ENCODE measurements around the gene WDR93. TPM values are rescaled to one million over a fixed set of nuclear protein-coding genes. Genes with fewer than 3 reads are reported as not detected.

Gene WDR93
- total RNA-seq, 4 donors from 2014 or later = 1.5 TPM; not detected in 3

GRCh38 chr15:89704411-89704810 lies 13.8 kb downstream of the WDR93 start:
- no peaks in the 10 kb centered on the region for H3K36me3 ChIP-seq
- TF ChIP-seq CTCF (IDR thresholded peaks at IDR 0.05) (no peak), POLR2A (IDR thresholded peaks at IDR 0.05) (no peak)
- no peak overlapping the region for H3K27ac ChIP-seq
- H3K4me3 ChIP-seq = no peak overlapping the region
- intact Hi-C loops (cut with DNase I; ENCODE audit: low total_unique reads) = no loop called here
- H3K9me3 ChIP-seq = no peaks in the 10 kb centered on the region
- no peak for DNase-seq
- H3K27me3 ChIP-seq = no peaks in the 10 kb centered on the region
- no peaks in the 10 kb centered on the region for H3K4me1 ChIP-seq

- Histone ChIP-seq H3K4me1 (no peaks in the 10 kb centered on the region), H3K9me3 (no peaks in the 10 kb centered on the region), H3K27ac (no peak overlapping the region), H3K27me3 (no peaks in the 10 kb centered on the region), H3K36me3 (no peaks in the 10 kb centered on the region), H3K4me3 (no peak overlapping the region)
- intact Hi-C loops (cut with DNase I; ENCODE audit: low total_unique reads) = no loop called here
- DNase-seq = no peak
- TF ChIP-seq CTCF (IDR thresholded peaks at IDR 0.05) (no peak), POLR2A (IDR thresholded peaks at IDR 0.05) (no peak)
Observed at GRCh38 chr15:89707577-89707976, 17.0 kb downstream of the WDR93 start.

DNA sequence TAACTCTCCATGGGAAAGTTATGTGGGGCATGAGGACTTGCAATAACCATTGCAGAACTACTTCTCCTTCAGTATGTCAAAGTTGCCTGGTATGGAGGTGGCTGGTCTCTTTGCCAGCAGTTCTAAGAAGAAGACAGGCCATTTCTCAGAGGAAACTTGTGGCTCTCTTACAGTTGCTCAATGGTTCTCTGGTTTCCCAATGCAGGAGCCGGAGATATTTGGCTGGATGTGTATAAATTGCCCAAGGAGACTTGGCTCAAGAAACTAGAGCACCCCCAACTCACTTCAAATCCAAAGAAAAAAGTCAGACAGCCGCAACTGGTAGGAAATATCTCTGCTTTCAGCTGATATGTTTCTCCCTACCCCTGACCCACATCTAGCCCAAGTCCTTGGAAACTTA lies 24.2 kb downstream of the WDR93 start:
- H3K9me3 ChIP-seq = no peaks in the 10 kb centered on the region
- no peak overlapping the region for H3K4me3 ChIP-seq
- DNase-seq = no peak
- intact Hi-C loops (cut with DNase I; ENCODE audit: low total_unique reads) = no loop called here
- no peaks in the 10 kb centered on the region for H3K27me3 ChIP-seq
- no peaks in the 10 kb centered on the region for H3K36me3 ChIP-seq
- H3K4me1 ChIP-seq = no peaks in the 10 kb centered on the region
- no peak for TF ChIP-seq POLR2A (IDR thresholded peaks at IDR 0.05)
- no peak for TF ChIP-seq CTCF (IDR thresholded peaks at IDR 0.05)
- no peak overlapping the region for H3K27ac ChIP-seq

- intact Hi-C loops (cut with DNase I; ENCODE audit: low total_unique reads) = no loop called here
- TF ChIP-seq CTCF (IDR thresholded peaks at IDR 0.05) = no peak
- TF ChIP-seq POLR2A (IDR thresholded peaks at IDR 0.05) = no peak
- no peak overlapping the region for H3K4me3 ChIP-seq
- H3K9me3 ChIP-seq = no peaks in the 10 kb centered on the region
- no peaks in the 10 kb centered on the region for H3K4me1 ChIP-seq
- DNase-seq = no peak
- no peaks in the 10 kb centered on the region for H3K36me3 ChIP-seq
- no peaks in the 10 kb centered on the region for H3K27me3 ChIP-seq
- no peak overlapping the region for H3K27ac ChIP-seq
Observed at GRCh38 chr15:89723031-89723430, 32.4 kb downstream of the WDR93 start.

DNA sequence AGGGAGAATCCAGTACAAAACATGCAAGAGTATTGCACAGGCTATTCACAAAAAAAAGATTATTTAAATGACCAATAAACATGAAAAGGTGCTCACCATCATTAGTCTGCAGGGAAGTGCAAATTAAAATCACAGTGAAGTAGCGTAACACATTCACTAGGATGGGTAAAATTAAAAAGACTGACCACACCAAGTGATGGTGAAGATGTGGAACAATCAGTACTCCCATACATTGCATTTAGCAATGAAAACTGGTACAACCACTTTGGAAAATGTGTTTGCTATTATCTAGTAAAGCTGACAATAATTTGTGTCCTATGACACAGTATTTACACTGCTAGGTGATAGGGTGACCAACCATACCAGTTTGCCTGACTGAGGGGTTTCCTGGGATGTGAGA lies 34.0 kb downstream of the WDR93 start:
- H3K9me3 ChIP-seq = no peaks in the 10 kb centered on the region
- no peaks in the 10 kb centered on the region for H3K27me3 ChIP-seq
- H3K27ac ChIP-seq = no peak overlapping the region
- H3K4me1 ChIP-seq = no peaks in the 10 kb centered on the region
- TF ChIP-seq POLR2A (IDR thresholded peaks at IDR 0.05) (no peak), CTCF (IDR thresholded peaks at IDR 0.05) (no peak)
- no peak overlapping the region for H3K4me3 ChIP-seq
- DNase-seq = no peak
- no peaks in the 10 kb centered on the region for H3K36me3 ChIP-seq
- intact Hi-C loops (cut with DNase I; ENCODE audit: low total_unique reads) = no loop called here

Data from uterus (tissue), 4 donors.